HepG2 (cell line): ENCODE measurements around the gene ZNF500. TPM values are rescaled to one million over a fixed set of nuclear protein-coding genes. Genes with fewer than 3 reads are reported as not detected.

ENCODE experiments used
- ARNTL ChIP-seq: sonication (generic); formaldehyde crosslinking; IDR thresholded peaks from 2 replicates; pipeline ENCODE4 v1.4.0; 2020; ENCODE audit warnings: mild to moderate bottlenecking, missing genetic modification reagents
- CENPBD1 ChIP-seq: sonication (generic); formaldehyde crosslinking; IDR thresholded peaks from 2 replicates; pipeline ENCODE4 v1.8.0; 2022; ENCODE audit warnings: missing genetic modification reagents, low read depth, mild to moderate bottlenecking, borderline replicate concordance
- FOXK2 ChIP-seq: fragments of 450-650 bp; IDR thresholded peaks from 2 replicates; pipeline ENCODE4 v1.6.1; 2016
- IKZF5 ChIP-seq: IDR thresholded peaks from 2 replicates; pipeline ENCODE4 v1.6.1; 2018; ENCODE audit warnings: missing genetic modification reagents, mild to moderate bottlenecking, missing compliant biosample characterization
- KLF16 ChIP-seq, 2 experiments: sonication (generic) in 1 of 2; formaldehyde crosslinking in 1 of 2; IDR thresholded peaks; 2 replicates each; pipeline versions ENCODE4 v1.6.1 to v1.8.0; 2016 to 2023; ENCODE audit warnings: missing genetic modification reagents in 2 of 2, missing compliant biosample characterization in 1 of 2
- MED1 ChIP-seq: sonication (generic); formaldehyde crosslinking; IDR thresholded peaks from 2 replicates; pipeline ENCODE4 v1.4.0; 2020; ENCODE audit warnings: missing genetic modification reagents
- MEF2D ChIP-seq: sonication (generic); formaldehyde crosslinking; IDR thresholded peaks from 2 replicates; pipeline ENCODE4 v1.5.1; 2020; ENCODE audit warnings: mild to moderate bottlenecking, missing genetic modification reagents
- MYPOP ChIP-seq: sonication (generic); formaldehyde crosslinking; IDR thresholded peaks from 2 replicates; pipeline ENCODE4 v1.8.1; 2023; ENCODE audit warnings: mild to moderate bottlenecking, moderate library complexity, missing genetic modification reagents
- NCOR1 ChIP-seq: fragments of 200-600 bp; sonication (generic); IDR thresholded peaks from 2 replicates; pipeline ENCODE4 v1.7.0; 2017; ENCODE audit warnings: antibody characterized with exemption, low read length, borderline replicate concordance
- NR2F2 ChIP-seq: IDR thresholded peaks from 2 replicates; pipeline ENCODE4 v1.6.1; 2012; ENCODE audit warnings: low read depth, inconsistent platforms, borderline replicate concordance
- ZNF546 ChIP-seq: sonication (generic); formaldehyde crosslinking; conservative IDR thresholded peaks from 2 replicates; pipeline ENCODE4 v1.8.1; 2023; ENCODE audit warnings: mild to moderate bottlenecking, missing genetic modification reagents
- ZNF557 ChIP-seq: sonication (generic); formaldehyde crosslinking; IDR thresholded peaks from 2 replicates; pipeline ENCODE4 v1.4.0; 2020; ENCODE audit warnings: missing genetic modification reagents
- ZNF619 ChIP-seq: sonication (generic); formaldehyde crosslinking; IDR thresholded peaks from 2 replicates; pipeline ENCODE4 v1.4.0; 2020; ENCODE audit warnings: mild to moderate bottlenecking, missing genetic modification reagents
- ZSCAN25 ChIP-seq: sonication (generic); formaldehyde crosslinking; IDR thresholded peaks from 2 replicates; pipeline ENCODE4 v1.8.0; 2022; ENCODE audit warnings: mild to moderate bottlenecking, missing genetic modification reagents
- polyA plus RNA-seq, 8 experiments: library from polyadenylated mRNA; depleted of rRNA in 3 of 8; stranded (reverse) in 7 of 8; unstranded in 1 of 8; fragments of >200 nt; fragmentation: Illumina TruSeq in 4 of 8; extraction: Trizol in 4 of 8; gene quantifications; 2 replicates each; pipeline versions ENCODE4 v1.2.1 to v1.2.3, GENCODE V29; 2011 to 2016; ENCODE audit warnings: low read depth in 4 of 8, missing spikeins in 1 of 8, mixed read lengths in 1 of 8; ENCODE audit not compliant: insufficient read depth in 1 of 8
- total RNA-seq, 5 experiments: library from RNA; depleted of rRNA; stranded (reverse); fragments of >200 nt; fragmentation: Illumina TruSeq; extraction: Trizol; gene quantifications; 2 replicates each; pipeline ENCODE4 v1.2.3, GENCODE V29; 2016; ENCODE audit warnings: low read depth in 1 of 5
- TF ChIP-seq, protein P1 (sequence below): sonication (generic); formaldehyde crosslinking; IDR thresholded peaks from 2 replicates; pipeline ENCODE4 v1.4.0; 2020; ENCODE audit warnings: mild to moderate bottlenecking, missing genetic modification reagents
- TF ChIP-seq, protein P2 (sequence below): sonication (generic); formaldehyde crosslinking; IDR thresholded peaks from 2 replicates; pipeline ENCODE4 v1.4.0; 2020; ENCODE audit warnings: missing genetic modification reagents, low read depth, mild to moderate bottlenecking, borderline replicate concordance
- TF ChIP-seq, protein P3 (sequence below): sonication (generic); formaldehyde crosslinking; IDR thresholded peaks from 2 replicates; pipeline ENCODE4 v1.4.0; 2020; ENCODE audit warnings: missing genetic modification reagents
- TF ChIP-seq, protein P4 (sequence below): sonication (generic); formaldehyde crosslinking; IDR thresholded peaks from 2 replicates; pipeline ENCODE4 v1.4.0; 2020; ENCODE audit warnings: missing genetic modification reagents

Gene ZNF500
- total and polyA plus RNA-seq, 2 of the 13 experiments (the other 11 are each of a cell fraction or from before 2014, with no cell fraction given), result 6.1 to 12.2 TPM

DNA sequence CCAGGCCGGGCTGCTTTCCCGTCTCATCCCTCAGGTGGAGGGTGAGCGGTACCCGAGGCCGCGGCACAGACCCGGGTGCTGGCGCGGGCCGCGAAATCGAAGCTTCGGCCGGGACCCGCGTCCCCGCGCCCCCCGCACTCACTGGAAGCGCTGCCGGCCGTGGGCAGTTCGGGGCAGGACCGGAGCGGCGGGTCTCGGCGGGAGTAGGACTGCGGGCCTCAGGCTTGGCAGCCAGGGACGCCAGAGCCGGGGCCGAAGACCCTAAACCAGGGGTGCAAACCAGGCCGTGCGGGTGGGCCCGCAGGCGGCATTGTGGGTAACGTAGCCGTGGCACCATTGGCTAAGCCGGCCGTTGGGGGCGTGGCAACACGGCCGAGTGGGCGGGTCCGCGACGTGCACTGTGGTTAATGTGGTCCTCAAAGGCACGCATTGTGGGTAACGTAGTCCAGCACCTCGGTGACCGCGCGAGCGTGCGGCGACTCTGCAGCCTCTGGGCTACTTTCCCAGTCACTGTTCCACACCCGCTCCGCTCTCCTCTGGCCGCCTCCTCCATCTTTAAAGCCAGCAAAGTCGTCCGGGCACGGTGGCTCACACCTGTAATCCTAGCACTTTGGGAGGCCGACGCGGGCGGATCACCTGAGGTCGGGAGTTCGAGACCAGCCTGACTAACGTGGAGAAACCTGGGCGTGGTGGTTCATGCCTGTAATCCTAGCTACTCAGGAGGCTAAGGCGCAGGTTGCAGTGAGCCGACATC, at the start of gene ZNF500 (continued):
- peak; percentile 20; the same call in 1 of the 2 replicates for TF ChIP-seq NCOR1
- peak; percentile 41; the same call in 1 of the 2 replicates for TF ChIP-seq MYPOP (CRISPR knock-in tag)
- TF ChIP-seq KLF16 (CRISPR knock-in tag; IDR thresholded peaks at IDR 0.05), result peak in 1 of 2 experiments; percentile 87; a peak in 2 of 4 replicates
- TF ChIP-seq ZNF557, result no peak
- no peak for TF ChIP-seq NR2F2
- 0 out of 2 replicates have a peak, but pooled peaks have one; percentile 48 for TF ChIP-seq FOXK2
- TF ChIP-seq ZNF546 (CRISPR knock-in tag), result peak; percentile 89
- TF ChIP-seq, protein P1, sequence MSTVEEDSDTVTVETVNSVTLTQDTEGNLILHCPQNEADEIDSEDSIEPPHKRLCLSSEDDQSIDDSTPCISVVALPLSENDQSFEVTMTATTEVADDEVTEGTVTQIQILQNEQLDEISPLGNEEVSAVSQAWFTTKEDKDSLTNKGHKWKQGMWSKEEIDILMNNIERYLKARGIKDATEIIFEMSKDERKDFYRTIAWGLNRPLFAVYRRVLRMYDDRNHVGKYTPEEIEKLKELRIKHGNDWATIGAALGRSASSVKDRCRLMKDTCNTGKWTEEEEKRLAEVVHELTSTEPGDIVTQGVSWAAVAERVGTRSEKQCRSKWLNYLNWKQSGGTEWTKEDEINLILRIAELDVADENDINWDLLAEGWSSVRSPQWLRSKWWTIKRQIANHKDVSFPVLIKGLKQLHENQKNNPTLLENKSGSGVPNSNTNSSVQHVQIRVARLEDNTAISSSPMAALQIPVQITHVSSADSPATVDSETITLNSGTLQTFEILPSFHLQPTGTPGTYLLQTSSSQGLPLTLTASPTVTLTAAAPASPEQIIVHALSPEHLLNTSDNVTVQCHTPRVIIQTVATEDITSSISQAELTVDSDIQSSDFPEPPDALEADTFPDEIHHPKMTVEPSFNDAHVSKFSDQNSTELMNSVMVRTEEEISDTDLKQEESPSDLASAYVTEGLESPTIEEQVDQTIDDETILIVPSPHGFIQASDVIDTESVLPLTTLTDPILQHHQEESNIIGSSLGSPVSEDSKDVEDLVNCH (CRISPR knock-in tag), result no peak
- TF ChIP-seq ZSCAN25 (CRISPR knock-in tag), result 0 out of 2 replicates have a peak, but pooled peaks have one; percentile 29
- peak; percentile 39; the same call in 1 of the 2 replicates for TF ChIP-seq MEF2D (CRISPR knock-in tag)
- TF ChIP-seq, protein P2, sequence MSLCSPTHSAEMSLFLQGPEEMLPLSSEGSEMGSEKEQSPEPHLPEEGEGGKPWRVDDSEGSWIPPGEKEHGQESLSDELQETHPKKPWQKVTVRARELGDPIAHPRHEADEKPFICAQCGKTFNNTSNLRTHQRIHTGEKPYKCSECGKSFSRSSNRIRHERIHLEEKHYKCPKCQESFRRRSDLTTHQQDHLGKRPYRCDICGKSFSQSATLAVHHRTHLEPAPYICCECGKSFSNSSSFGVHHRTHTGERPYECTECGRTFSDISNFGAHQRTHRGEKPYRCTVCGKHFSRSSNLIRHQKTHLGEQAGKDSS (CRISPR knock-in tag), result peak; percentile 22; the same call in 1 of the 2 replicates
- TF ChIP-seq, protein P3, sequence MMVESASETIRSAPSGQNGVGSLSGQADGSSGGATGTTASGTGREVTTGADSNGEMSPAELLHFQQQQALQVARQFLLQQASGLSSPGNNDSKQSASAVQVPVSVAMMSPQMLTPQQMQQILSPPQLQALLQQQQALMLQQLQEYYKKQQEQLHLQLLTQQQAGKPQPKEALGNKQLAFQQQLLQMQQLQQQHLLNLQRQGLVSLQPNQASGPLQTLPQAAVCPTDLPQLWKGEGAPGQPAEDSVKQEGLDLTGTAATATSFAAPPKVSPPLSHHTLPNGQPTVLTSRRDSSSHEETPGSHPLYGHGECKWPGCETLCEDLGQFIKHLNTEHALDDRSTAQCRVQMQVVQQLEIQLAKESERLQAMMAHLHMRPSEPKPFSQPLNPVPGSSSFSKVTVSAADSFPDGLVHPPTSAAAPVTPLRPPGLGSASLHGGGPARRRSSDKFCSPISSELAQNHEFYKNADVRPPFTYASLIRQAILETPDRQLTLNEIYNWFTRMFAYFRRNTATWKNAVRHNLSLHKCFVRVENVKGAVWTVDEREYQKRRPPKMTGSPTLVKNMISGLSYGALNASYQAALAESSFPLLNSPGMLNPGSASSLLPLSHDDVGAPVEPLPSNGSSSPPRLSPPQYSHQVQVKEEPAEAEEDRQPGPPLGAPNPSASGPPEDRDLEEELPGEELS (CRISPR knock-in tag), result no peak
- TF ChIP-seq ZNF619 (CRISPR knock-in tag), result no peak
- TF ChIP-seq, protein P4, sequence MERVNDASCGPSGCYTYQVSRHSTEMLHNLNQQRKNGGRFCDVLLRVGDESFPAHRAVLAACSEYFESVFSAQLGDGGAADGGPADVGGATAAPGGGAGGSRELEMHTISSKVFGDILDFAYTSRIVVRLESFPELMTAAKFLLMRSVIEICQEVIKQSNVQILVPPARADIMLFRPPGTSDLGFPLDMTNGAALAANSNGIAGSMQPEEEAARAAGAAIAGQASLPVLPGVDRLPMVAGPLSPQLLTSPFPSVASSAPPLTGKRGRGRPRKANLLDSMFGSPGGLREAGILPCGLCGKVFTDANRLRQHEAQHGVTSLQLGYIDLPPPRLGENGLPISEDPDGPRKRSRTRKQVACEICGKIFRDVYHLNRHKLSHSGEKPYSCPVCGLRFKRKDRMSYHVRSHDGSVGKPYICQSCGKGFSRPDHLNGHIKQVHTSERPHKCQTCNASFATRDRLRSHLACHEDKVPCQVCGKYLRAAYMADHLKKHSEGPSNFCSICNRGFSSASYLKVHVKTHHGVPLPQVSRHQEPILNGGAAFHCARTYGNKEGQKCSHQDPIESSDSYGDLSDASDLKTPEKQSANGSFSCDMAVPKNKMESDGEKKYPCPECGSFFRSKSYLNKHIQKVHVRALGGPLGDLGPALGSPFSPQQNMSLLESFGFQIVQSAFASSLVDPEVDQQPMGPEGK (CRISPR knock-in tag), result peak; percentile 69
- peak; percentile 73; the same call in 1 of the 2 replicates for TF ChIP-seq IKZF5 (CRISPR knock-in tag)
- no peak; the same call in 1 of the 2 replicates for TF ChIP-seq MED1 (CRISPR knock-in tag)
- TF ChIP-seq ARNTL (CRISPR knock-in tag), result peak; percentile 51; the same call in 1 of the 2 replicates
- TF ChIP-seq CENPBD1, result no peak
